CD4-positive, alpha-beta T cell treated with Interferon gamma for 1 hour (primary cell): ENCODE results near the gene NFATC4.

Experiments used
- DNase-seq: peaks from one replicate; pipeline ENCODE4 v3.0.0-alpha.2; 2020

Gene NFATC4

DNA sequence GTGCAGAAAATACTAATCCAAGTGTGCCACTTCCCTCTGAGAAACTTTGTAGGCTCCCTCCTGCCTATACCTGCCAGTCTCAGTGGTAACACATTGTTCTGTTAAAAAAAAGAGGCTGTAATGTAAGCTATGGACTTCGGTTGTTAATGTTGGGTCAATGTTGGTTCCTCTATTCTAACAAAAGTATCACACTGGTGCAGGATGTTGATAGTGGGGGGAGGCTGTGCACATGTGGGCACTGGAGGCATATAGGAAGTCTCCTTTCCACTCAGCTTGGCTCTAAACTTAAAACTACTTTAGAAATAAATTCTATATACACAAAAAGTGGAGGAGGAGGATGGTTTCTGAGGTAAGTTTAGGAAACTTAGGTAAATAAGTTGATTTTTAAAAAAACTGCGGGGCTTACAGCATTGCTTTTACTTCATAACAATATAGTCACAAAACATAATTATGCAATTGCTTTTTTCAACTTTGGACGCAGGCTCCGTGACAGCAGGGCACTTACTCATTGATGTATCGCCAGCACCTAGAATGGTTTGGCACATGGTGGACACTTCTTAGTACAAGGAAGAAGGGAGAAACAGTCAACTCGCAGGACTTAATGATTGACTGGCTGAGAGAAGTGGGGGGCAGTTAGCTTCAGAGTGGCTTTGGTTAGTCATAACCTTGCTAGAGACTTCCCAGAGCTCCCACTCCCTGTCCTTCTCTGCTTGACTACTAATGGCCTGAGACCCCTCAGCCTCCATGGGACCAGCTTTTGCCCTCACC, 22.9 kb downstream of the NFATC4 start:
- no peak for DNase-seq

- DNase-seq, result no peak
These were observed 24.5 kb downstream of the NFATC4 start for GRCh38 chr14:24392325-24393091.

- no peak for DNase-seq
These were observed 26.3 kb downstream of the NFATC4 start for GRCh38 chr14:24394275-24394674.

- no peak for DNase-seq
These were observed 27.9 kb downstream of the NFATC4 start for GRCh38 chr14:24395609-24396582.

DNA sequence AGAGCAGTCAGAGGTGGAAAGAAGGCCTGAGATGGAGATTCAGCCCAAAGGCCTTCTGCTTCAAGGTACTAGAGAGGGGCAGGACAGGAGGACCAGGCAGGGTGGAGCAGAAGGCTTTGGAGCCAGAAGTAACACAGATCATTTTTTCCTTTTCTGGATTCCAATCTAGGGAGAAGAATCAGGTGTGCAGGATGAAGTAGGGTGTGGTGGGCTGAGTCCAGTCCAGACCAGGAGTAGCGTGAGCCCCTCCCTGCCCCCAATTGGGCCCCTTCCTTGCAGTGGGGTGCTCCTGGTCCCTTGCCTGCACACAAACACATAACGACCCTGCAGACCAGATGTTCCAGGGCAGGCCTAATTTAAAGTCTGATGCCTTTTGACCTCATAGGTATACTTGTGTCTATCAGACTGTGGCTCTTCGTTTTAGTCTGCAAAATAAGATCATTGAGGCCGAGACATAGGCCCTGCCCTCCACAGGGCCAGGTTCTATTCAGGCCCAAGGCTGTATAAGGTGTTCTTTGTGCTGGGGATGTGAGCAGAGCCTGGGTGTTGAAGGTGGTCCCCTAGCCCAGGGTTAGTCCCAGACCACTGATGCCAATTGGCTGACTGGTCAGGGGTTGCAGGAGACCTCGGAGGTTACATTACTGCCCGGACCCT, 29.8 kb downstream of the NFATC4 start:
- no peak for DNase-seq

DNA sequence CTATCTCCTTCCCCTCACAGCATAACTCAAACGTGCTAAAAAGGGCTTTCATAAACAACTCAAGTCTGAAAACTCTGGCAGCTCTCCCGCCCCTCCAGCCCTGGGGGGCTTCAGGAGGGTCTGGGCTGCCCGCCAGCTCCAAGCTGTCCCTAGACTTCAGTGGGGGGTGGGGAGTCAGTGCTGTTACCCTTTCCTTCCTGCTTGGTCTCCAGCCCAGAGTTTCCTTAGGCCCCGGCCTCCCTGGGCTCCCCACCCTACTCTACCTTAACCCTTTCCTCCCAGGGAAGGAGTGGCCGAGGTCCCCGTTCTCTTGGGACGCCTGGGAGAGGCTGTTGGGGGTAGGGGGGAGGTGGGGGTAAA, 30.3 kb downstream of the NFATC4 start:
- DNase-seq, result no peak

DNA sequence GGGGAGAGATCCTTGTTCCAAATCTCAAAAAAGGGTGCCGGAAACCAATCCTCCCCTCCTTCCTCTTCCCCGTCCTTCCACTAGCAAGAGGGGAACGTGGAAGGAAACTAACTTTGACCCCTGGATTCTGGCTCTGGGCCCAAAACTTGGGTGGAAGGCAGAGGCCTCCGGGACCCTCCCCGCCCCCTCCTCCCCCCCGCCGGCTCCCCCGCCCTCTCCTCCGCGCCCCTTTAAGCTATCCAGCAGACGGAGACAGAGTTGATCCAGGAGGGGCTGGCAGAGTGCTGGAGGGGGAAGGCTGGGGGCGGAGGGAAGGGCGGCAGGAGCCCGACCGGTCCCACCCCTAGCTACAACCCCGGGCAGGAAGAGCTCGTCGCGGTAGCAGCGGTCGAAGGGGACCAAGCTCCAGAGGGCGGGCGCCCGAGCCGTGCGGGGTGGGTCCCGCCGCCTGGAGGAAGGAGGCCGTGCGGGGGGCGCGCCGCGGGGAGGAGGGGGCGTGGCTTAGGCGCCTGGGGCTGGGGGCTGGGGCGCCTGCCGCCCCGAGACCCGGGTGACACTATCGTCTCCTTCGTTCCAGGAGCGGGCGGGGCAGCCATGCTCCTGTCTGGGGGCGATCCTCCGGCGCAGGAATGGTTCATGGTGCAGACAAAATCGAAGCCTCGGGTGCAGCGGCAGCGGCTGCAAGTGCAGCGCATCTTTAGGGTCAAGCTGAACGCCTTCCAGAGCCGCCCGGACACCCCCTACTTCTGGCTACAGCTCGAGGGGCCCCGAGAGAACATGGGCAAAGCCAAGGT, 30.9 kb downstream of the NFATC4 start, which contains the start of gene NYNRIN:
NYNRIN (plus strand) TSS at position 351 of the 794 bp plus-strand sequence; CDS start at position 595, 244 bp downstream.
- no peak for DNase-seq

DNA sequence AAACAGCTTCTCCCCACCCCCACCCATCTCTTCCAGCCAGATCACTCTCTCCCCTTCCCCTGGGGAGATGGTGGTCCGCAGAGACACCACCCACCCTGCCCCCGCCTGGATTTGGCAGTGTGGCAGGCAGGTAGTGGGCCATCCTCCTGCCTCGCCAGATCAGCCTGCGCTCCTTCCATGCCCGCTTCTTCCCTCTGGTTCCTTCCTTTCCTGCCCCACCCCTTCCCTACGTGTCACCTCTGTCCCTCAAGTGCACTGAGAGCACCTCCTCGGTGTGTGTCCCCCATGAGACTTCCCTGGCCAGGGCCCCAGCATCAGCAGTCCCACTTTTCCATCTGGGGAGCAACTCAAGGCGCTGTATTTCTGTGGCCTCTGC, 31.5 kb downstream of the NFATC4 start:
- DNase-seq, result no peak

- no peak for DNase-seq
These were observed 32.2 kb downstream of the NFATC4 start for GRCh38 chr14:24399999-24400718.

GRCh38 chr14:24401810-24402702, 34.1 kb downstream of the NFATC4 start:
- DNase-seq, result no peak

- no peak for DNase-seq
These were observed 35.5 kb downstream of the NFATC4 start for GRCh38 chr14:24403294-24403998.

DNA sequence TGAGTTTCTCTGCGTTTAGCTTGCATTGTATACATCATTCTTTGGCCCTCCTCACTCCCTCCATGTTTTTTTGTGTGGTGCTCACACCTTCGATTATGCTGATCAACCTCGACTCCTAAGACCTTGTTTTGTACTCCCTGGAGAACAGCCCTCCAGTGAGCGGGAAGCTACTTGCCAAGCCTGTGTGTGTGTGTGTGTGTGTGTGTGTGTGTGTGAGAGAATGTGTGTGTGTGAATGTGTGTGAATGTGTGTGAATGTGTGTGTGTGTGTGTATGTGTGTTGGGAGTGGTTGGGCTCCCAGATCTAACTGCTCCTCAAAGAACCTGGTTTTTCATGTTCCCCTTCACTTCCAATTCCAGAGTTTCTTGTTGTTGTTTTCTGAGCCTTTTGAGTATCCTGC, 36.8 kb downstream of the NFATC4 start:
- DNase-seq, result no peak

DNA sequence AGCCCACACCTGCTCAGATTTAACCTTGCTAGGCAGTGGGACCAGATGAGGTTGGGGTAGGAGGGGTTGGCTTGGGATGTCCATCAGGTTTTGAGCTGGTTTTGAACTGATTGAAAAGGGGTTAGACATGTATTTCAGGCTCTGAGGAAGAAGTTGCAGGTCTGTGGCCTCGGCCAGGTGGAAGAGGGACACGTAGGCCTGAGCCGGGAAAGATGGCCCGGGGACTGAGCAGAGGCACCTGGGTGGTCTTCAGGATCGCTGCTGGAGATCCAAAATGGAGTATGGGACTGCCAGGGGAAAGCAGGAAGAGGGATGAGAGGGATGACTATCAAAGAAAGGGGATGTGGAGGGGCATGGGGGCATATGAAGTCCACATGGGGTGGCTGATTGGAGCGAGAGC, 38.4 kb downstream of the NFATC4 start:
- no peak for DNase-seq

GRCh38 chr14:24407608-24408325, 39.8 kb downstream of the NFATC4 start:
- no peak for DNase-seq

DNA sequence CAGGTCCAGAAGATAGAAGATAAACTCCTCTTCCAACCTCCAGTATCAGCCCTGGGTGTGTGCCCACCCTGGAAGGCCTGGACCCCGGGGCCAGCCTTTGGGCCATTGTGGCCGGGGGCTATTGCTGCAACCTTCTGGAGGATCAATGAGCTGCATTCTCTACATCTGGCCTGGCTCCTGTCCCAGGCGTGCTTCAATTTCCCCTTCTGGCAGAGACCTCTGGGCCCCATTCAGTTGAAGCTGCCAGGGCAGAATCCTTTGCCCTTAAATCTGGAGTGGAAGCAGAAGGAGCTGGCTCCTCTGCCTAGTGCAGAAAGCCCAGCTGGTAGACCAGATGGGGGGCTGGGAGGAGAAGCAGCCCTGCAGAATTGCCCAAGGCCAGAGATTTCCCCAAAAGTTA, 40.8 kb downstream of the NFATC4 start:
- DNase-seq, result no peak

- no peak for DNase-seq
These were observed 41.2 kb downstream of the NFATC4 start for GRCh38 chr14:24409192-24409591.

- no peak for DNase-seq
These were observed 42.0 kb downstream of the NFATC4 start for GRCh38 chr14:24409956-24410355.
